HFFc6 (cell line): ENCODE data around the gene MAP3K1. TPM values are rescaled to one million over a fixed set of nuclear protein-coding genes. Genes with fewer than 3 reads are reported as not detected.

Source experiments
- DNase-seq: peaks from one replicate; pipeline ENCODE4 v3.0.0-alpha.2; 2018
- H3K27ac Mint-ChIP-seq: 2 replicates; pipeline ENCODE4 v1.8.0; 2020; ENCODE audit warnings: mild to moderate bottlenecking, mixed read lengths
- H3K27me3 Mint-ChIP-seq: 2 replicates; pipeline ENCODE4 v1.8.0; 2021; ENCODE audit warnings: mild to moderate bottlenecking, moderate library complexity, mixed read lengths; ENCODE audit not compliant: insufficient read depth
- H3K36me3 Mint-ChIP-seq: 2 replicates; pipeline ENCODE4 v1.8.0; 2021; ENCODE audit warnings: low read depth, mixed read lengths
- H3K4me1 Mint-ChIP-seq: 2 replicates; pipeline ENCODE4 v1.8.0; 2020; ENCODE audit warnings: low read depth, mixed read lengths
- H3K4me3 Mint-ChIP-seq: 2 replicates; pipeline ENCODE4 v1.8.0; 2020; ENCODE audit warnings: mild to moderate bottlenecking, moderate library complexity, mixed read lengths
- H3K9me3 Mint-ChIP-seq: 2 replicates; pipeline ENCODE4 v1.8.0; 2020; ENCODE audit warnings: mild to moderate bottlenecking, mixed read lengths
- CTCF ChIP-seq: fragments of 200-600 bp; sonication (generic); IDR thresholded peaks from 2 replicates; pipeline ENCODE4 v1.5.0; 2021; ENCODE audit warnings: antibody characterized with exemption, mild to moderate bottlenecking
- total RNA-seq, 6 experiments: library from RNA; stranded (reverse); fragmentation: NEBNext Ultra II Directional; extraction: Animal tissue kit (Norgen Biotek cat#: 25700); gene quantifications; 2 replicates in 1 of 6; 3 replicates in 5 of 6; pipeline ENCODE4 v1.2.3, GENCODE V29; 2021

The MAP3K1 gene
- total RNA-seq, 6 experiments from 2014 or later, result 3.4 to 4.7 (median 3.7) TPM

GRCh38 chr5:56853698-56854097, 38.3 kb downstream of the MAP3K1 start:
- no peak for TF ChIP-seq CTCF
- Mint-ChIP-seq H3K4me1 (peaks cover 32% of the 10 kb centered on the region), H3K36me3 (no peaks in the 10 kb centered on the region), H3K27ac (no peak overlapping the region), H3K27me3 (peaks cover 1% of the 10 kb centered on the region; the same call in 1 of the 2 replicates), H3K9me3 (no peaks in the 10 kb centered on the region), H3K4me3 (no peak overlapping the region)
- no peak for DNase-seq

GRCh38 chr5:56854920-56855319, 39.6 kb downstream of the MAP3K1 start:
- no peak overlapping the region for H3K27ac Mint-ChIP-seq
- no peak for TF ChIP-seq CTCF
- DNase-seq, result no peak
- H3K27me3 Mint-ChIP-seq, result peaks cover 1% of the 10 kb centered on the region; the same call in 1 of the 2 replicates
- H3K4me3 Mint-ChIP-seq, result no peak overlapping the region
- no peaks in the 10 kb centered on the region for H3K36me3 Mint-ChIP-seq
- no peaks in the 10 kb centered on the region for H3K9me3 Mint-ChIP-seq
- H3K4me1 Mint-ChIP-seq, result peaks cover 32% of the 10 kb centered on the region

- peaks cover 27% of the 10 kb centered on the region for H3K4me1 Mint-ChIP-seq
- H3K27me3 Mint-ChIP-seq, result no peaks in the 10 kb centered on the region
- peaks cover 3% of the 10 kb centered on the region for H3K36me3 Mint-ChIP-seq
- H3K9me3 Mint-ChIP-seq, result no peaks in the 10 kb centered on the region
- H3K27ac Mint-ChIP-seq, result no peak overlapping the region
- no peak for TF ChIP-seq CTCF
- no peak overlapping the region for H3K4me3 Mint-ChIP-seq
- no peak for DNase-seq
These were observed 41.3 kb downstream of the MAP3K1 start for GRCh38 chr5:56856541-56857178.

- Mint-ChIP-seq H3K27me3 (no peaks in the 10 kb centered on the region), H3K9me3 (no peaks in the 10 kb centered on the region), H3K27ac (no peak overlapping the region), H3K36me3 (peaks cover 12% of the 10 kb centered on the region), H3K4me3 (no peak overlapping the region), H3K4me1 (peaks cover 6% of the 10 kb centered on the region)
- TF ChIP-seq CTCF, result no peak
- no peak for DNase-seq
These were observed 43.6 kb downstream of the MAP3K1 start for GRCh38 chr5:56858777-56859442.

- DNase-seq, result no peak
- Mint-ChIP-seq H3K4me1 (no peaks in the 10 kb centered on the region), H3K27ac (no peak overlapping the region), H3K36me3 (peaks cover 19% of the 10 kb centered on the region), H3K4me3 (no peak overlapping the region), H3K9me3 (no peaks in the 10 kb centered on the region), H3K27me3 (no peaks in the 10 kb centered on the region; the same call in 1 of the 2 replicates)
- no peak for TF ChIP-seq CTCF
These were observed 46.6 kb downstream of the MAP3K1 start for GRCh38 chr5:56861893-56862485.
